ENCODE measurements around the gene SLC35E2B. TPM values are rescaled to one million over a fixed set of nuclear protein-coding genes. Genes with fewer than 3 reads are reported as not detected.

SLC35E2B gene
- total RNA-seq, 2 donors from 2014 or later, result 32.8 to 34.6 TPM

GRCh38 chr1:1624443-1625403, 67.9 kb downstream of the SLC35E2B start:
- H3K27ac Mint-ChIP-seq, result no peak overlapping the region
- H3K9me3 Mint-ChIP-seq, result no peaks in the 10 kb centered on the region
- H3K27me3 Mint-ChIP-seq, result no peaks in the 10 kb centered on the region
- H3K36me3 Mint-ChIP-seq, result no peaks in the 10 kb centered on the region
- DNase-seq (ENCODE audit: low spot score) (no peak), ATAC-seq (no peak)
- no peak overlapping the region for H3K4me3 Mint-ChIP-seq
- peaks cover 9 to 13% of the 10 kb centered on the region in 2 donors for H3K4me1 Mint-ChIP-seq (ENCODE audit: low read depth in 2 of 2)

- Mint-ChIP-seq H3K27me3 (no peaks in the 10 kb centered on the region), H3K36me3 (no peaks in the 10 kb centered on the region), H3K27ac (no peak overlapping the region), H3K4me1 (ENCODE audit: low read depth in 2 of 2) (peaks cover 6 to 12% of the 10 kb centered on the region in 2 donors), H3K9me3 (no peaks in the 10 kb centered on the region), H3K4me3 (no peak overlapping the region)
- ATAC-seq, result no peak
- DNase-seq (ENCODE audit: low spot score), result no peak
These were observed 68.8 kb downstream of the SLC35E2B start for GRCh38 chr1:1623631-1624442.

GRCh38 chr1:1623181-1623630, 69.4 kb downstream of the SLC35E2B start:
- Mint-ChIP-seq H3K4me3 (no peak overlapping the region), H3K27ac (no peak overlapping the region), H3K36me3 (no peaks in the 10 kb centered on the region), H3K4me1 (ENCODE audit: low read depth in 2 of 2) (peaks cover 6 to 12% of the 10 kb centered on the region in 2 donors), H3K9me3 (no peaks in the 10 kb centered on the region), H3K27me3 (no peaks in the 10 kb centered on the region)
- DNase-seq (ENCODE audit: low spot score), result no peak
- ATAC-seq, result no peak

- Mint-ChIP-seq H3K27me3 (no peaks in the 10 kb centered on the region), H3K27ac (peak overlapping the region in 1 of 2 donors; percentile 56), H3K4me1 (ENCODE audit: low read depth in 2 of 2) (peaks cover 6 to 12% of the 10 kb centered on the region in 2 donors), H3K36me3 (no peaks in the 10 kb centered on the region), H3K4me3 (no peak overlapping the region), H3K9me3 (no peaks in the 10 kb centered on the region)
- DNase-seq (ENCODE audit: low spot score) (no peak), ATAC-seq (no peak)
These were observed 69.9 kb downstream of the SLC35E2B start for GRCh38 chr1:1622788-1623094.

- no peak overlapping the region for H3K4me3 Mint-ChIP-seq
- no peak for ATAC-seq
- no peak for DNase-seq (ENCODE audit: low spot score)
- H3K4me1 Mint-ChIP-seq (ENCODE audit: low read depth in 2 of 2), result peaks cover 10 to 17% of the 10 kb centered on the region in 2 donors
- no peaks in the 10 kb centered on the region for H3K36me3 Mint-ChIP-seq
- no peaks in the 10 kb centered on the region for H3K27me3 Mint-ChIP-seq
- H3K9me3 Mint-ChIP-seq, result no peaks in the 10 kb centered on the region
- peak overlapping the region in 1 of 2 donors; percentile 56 for H3K27ac Mint-ChIP-seq
These were observed 70.4 kb downstream of the SLC35E2B start for GRCh38 chr1:1622010-1622787.

GRCh38 chr1:1621173-1622009, 71.2 kb downstream of the SLC35E2B start:
- H3K27me3 Mint-ChIP-seq, result no peaks in the 10 kb centered on the region
- DNase-seq (ENCODE audit: low spot score) (peak; percentile 57), ATAC-seq (no peak)
- H3K27ac Mint-ChIP-seq, result no peak overlapping the region
- no peaks in the 10 kb centered on the region for H3K36me3 Mint-ChIP-seq
- H3K4me3 Mint-ChIP-seq, result no peak overlapping the region
- no peaks in the 10 kb centered on the region for H3K9me3 Mint-ChIP-seq
- peaks cover 13 to 20% of the 10 kb centered on the region in 2 donors for H3K4me1 Mint-ChIP-seq (ENCODE audit: low read depth in 2 of 2)

- Mint-ChIP-seq H3K27me3 (no peaks in the 10 kb centered on the region), H3K4me1 (ENCODE audit: low read depth in 2 of 2) (peaks cover 13 to 18% of the 10 kb centered on the region in 2 donors), H3K9me3 (no peaks in the 10 kb centered on the region), H3K4me3 (no peak overlapping the region), H3K27ac (no peak overlapping the region), H3K36me3 (no peaks in the 10 kb centered on the region)
- no peak for DNase-seq (ENCODE audit: low spot score)
- ATAC-seq, result no peak
These were observed 72.0 kb downstream of the SLC35E2B start for GRCh38 chr1:1620433-1621139.

- Mint-ChIP-seq H3K4me1 (ENCODE audit: low read depth in 2 of 2) (peaks cover 14 to 18% of the 10 kb centered on the region in 2 donors), H3K27ac (no peak overlapping the region), H3K36me3 (no peaks in the 10 kb centered on the region), H3K9me3 (no peaks in the 10 kb centered on the region), H3K4me3 (no peak overlapping the region), H3K27me3 (no peaks in the 10 kb centered on the region)
- ATAC-seq (no peak), DNase-seq (ENCODE audit: low spot score) (peak; percentile 57)
These were observed 72.7 kb downstream of the SLC35E2B start for GRCh38 chr1:1619917-1620361.

GRCh38 chr1:1618396-1619068, 74.1 kb downstream of the SLC35E2B start:
- no peak for ATAC-seq
- H3K27me3 Mint-ChIP-seq, result no peaks in the 10 kb centered on the region
- H3K9me3 Mint-ChIP-seq, result no peaks in the 10 kb centered on the region
- no peak for DNase-seq (ENCODE audit: low spot score)
- no peak overlapping the region for H3K27ac Mint-ChIP-seq
- no peaks in the 10 kb centered on the region for H3K36me3 Mint-ChIP-seq
- H3K4me1 Mint-ChIP-seq (ENCODE audit: low read depth in 2 of 2), result peaks cover 27 to 32% of the 10 kb centered on the region in 2 donors
- no peak overlapping the region for H3K4me3 Mint-ChIP-seq

- Mint-ChIP-seq H3K27me3 (no peaks in the 10 kb centered on the region), H3K27ac (no peak overlapping the region), H3K36me3 (no peaks in the 10 kb centered on the region), H3K9me3 (no peaks in the 10 kb centered on the region), H3K4me3 (no peak overlapping the region), H3K4me1 (ENCODE audit: low read depth in 2 of 2) (peaks cover 30 to 33% of the 10 kb centered on the region in 2 donors)
- ATAC-seq (no peak), DNase-seq (ENCODE audit: low spot score) (peak; percentile 53)
These were observed 74.7 kb downstream of the SLC35E2B start for GRCh38 chr1:1617925-1618324.

GRCh38 chr1:1617516-1617915, 75.1 kb downstream of the SLC35E2B start:
- DNase-seq (ENCODE audit: low spot score), result no peak
- H3K9me3 Mint-ChIP-seq, result no peaks in the 10 kb centered on the region

GRCh38 chr1:1616838-1617237, 75.8 kb downstream of the SLC35E2B start:
- H3K9me3 Mint-ChIP-seq, result no peaks in the 10 kb centered on the region

More at GRCh38 chr1:1617516-1617915, 75.1 kb downstream of the SLC35E2B start:
- Mint-ChIP-seq H3K4me3 (peak overlapping the region; percentile 77), H3K27ac (peak overlapping the region; percentile 22 to 69), H3K36me3 (no peaks in the 10 kb centered on the region), H3K4me1 (ENCODE audit: low read depth in 2 of 2) (peaks cover 26 to 30% of the 10 kb centered on the region in 2 donors), H3K27me3 (no peaks in the 10 kb centered on the region)
- no peak for ATAC-seq

More at GRCh38 chr1:1616838-1617237, 75.8 kb downstream of the SLC35E2B start:
- ATAC-seq, result no peak
- Mint-ChIP-seq H3K27ac (peak overlapping the region; percentile 22 to 69), H3K4me1 (ENCODE audit: low read depth in 2 of 2) (peaks cover 23 to 24% of the 10 kb centered on the region in 2 donors), H3K27me3 (no peaks in the 10 kb centered on the region), H3K4me3 (peak overlapping the region; percentile 77), H3K36me3 (no peaks in the 10 kb centered on the region)
- DNase-seq (ENCODE audit: low spot score), result peak; percentile 54

All from natural killer cell treated with Interleukin-12 subunit alpha and Interleukin-12 subunit beta and Interleukin-15 and Interleukin-18, amount 100 ng/mL, for 72 hours (primary cell).